Stimulated activated CD4-positive, alpha-beta T cell treated with anti-CD3 and anti-CD28 coated beads, TNF-alpha, amount 100 ng/mL, for 48 hours (primary cell): ENCODE results near the gene KIRREL1.

Experiments used
- DNase-seq, 3 donors: peaks; one replicate each; pipeline ENCODE4 v3.0.0-alpha.2; 2020; ENCODE audit warnings: low read depth in 3 of 3

Gene KIRREL1

DNA sequence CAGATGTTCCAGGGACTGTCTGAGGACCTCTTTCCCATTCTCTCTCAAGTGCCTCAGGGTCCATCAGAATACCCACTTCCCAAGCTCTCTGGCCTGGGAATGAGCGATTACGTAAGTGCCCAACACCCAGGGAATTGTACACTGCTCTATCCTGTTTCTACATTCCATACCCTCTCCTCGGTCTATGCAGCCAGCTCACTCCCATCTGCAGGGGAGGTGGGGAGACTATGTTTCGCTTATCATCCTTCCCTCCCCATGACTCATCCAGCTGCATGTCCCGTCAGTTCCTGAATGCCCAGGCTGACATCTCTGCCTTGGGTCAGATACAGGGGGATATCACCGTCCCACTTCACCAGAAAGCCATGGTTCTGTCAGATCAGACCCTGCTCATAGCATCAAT is 152.7 kb downstream of the KIRREL1 start:
- DNase-seq, result no peak

GRCh38 chr1:158146739-158147138 is 153.3 kb downstream of the KIRREL1 start:
- DNase-seq, result no peak

- no peak for DNase-seq
These were observed 154.0 kb downstream of the KIRREL1 start for GRCh38 chr1:158147401-158147800.

- DNase-seq, result no peak
These were observed 154.4 kb downstream of the KIRREL1 start for GRCh38 chr1:158147869-158148268.

GRCh38 chr1:158148468-158148867 is 155.0 kb downstream of the KIRREL1 start:
- DNase-seq, result no peak

DNA sequence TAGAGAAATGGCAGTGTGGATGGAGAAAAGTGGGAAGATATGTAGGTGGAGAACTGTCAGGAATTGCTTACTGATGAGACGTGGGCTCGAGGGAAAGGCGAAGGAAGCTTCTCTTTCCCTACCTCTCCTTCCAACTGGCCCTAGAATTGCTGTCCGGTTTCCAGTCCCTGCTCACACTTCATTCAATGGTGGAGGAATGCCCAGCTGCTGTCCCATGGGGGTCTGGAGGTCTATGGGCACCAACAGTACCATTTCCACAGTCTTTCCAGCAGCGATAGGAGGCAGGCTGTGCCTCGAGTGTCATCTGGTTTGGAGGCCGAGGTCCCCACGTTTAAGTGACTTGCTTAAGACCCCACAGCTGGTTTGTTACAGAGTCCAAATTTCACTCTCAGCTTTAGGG is 155.7 kb downstream of the KIRREL1 start:
- DNase-seq, result no peak
